PC-9 (cell line): Measurements from ENCODE around the gene CACNA1A. TPM values are rescaled to one million over a fixed set of nuclear protein-coding genes. Genes with fewer than 3 reads are reported as not detected.

ENCODE experiments used
- BruUV-seq: library from RNA; stranded (reverse); fragments of 400-500 nt; replicated peaks from 2 replicates; lab custom pipeline; 2021; lab: Mats Ljungman, UMichigan
- CTCF ChIA-PET: fragments of 300-600 bp; sonication (Branson Sonifier 250); formaldehyde crosslinking; loops from one replicate; lab custom pipeline; 2022; ENCODE audit warnings: antibody characterized with exemption; lab: Charles Lee
- POLR2A ChIA-PET: fragments of 300-600 bp; sonication (Branson Sonifier 250); formaldehyde crosslinking; loops from one replicate; lab custom pipeline; 2022; ENCODE audit warnings: antibody characterized with exemption; ENCODE audit not compliant: unreplicated experiment; lab: Charles Lee
- DNase-seq, 2 experiments: peaks; one replicate each; pipeline versions ENCODE4 v3.0.0 to v3.0.0-alpha.2; 2015 to 2022; ENCODE audit warnings: mixed read lengths in 1 of 2
- H2AFZ ChIP-seq: fragments of 200-600 bp; sonication (generic); 2 replicates; pipeline ENCODE4 v1.8.1; 2017; ENCODE audit warnings: antibody characterized with exemption
- H3F3A ChIP-seq: fragments of 200-600 bp; sonication (generic); 2 replicates; pipeline ENCODE4 v1.8.1; 2017; ENCODE audit warnings: antibody characterized with exemption, mild to moderate bottlenecking, low read depth; ENCODE audit not compliant: insufficient read depth
- H3K27ac ChIP-seq: fragments of 200-600 bp; sonication (generic); 2 replicates; pipeline ENCODE4 v1.6.1; 2016; ENCODE audit warnings: mixed run types
- H3K27me3 ChIP-seq: fragments of 200-600 bp; sonication (generic); 2 replicates; pipeline ENCODE4 v1.6.1; 2016; ENCODE audit warnings: low read depth, mixed run types; ENCODE audit not compliant: insufficient read depth
- H3K36me3 ChIP-seq: fragments of 200-600 bp; sonication (generic); 2 replicates; pipeline ENCODE4 v1.6.1; 2016; ENCODE audit warnings: low read depth, mixed run types
- H3K4me1 ChIP-seq: fragments of 200-600 bp; sonication (generic); replicated peaks from 2 replicates; pipeline ENCODE4 v1.6.1; 2016; ENCODE audit warnings: mixed run types; ENCODE audit not compliant: insufficient read depth
- H3K4me2 ChIP-seq: fragments of 200-600 bp; sonication (generic); 2 replicates; pipeline ENCODE4 v1.6.1; 2017; ENCODE audit warnings: mixed run types
- H3K4me3 ChIP-seq: fragments of 200-600 bp; sonication (generic); 2 replicates; pipeline ENCODE4 v1.6.1; 2016; ENCODE audit warnings: mixed run types
- H3K79me2 ChIP-seq: fragments of 200-600 bp; sonication (generic); 2 replicates; pipeline ENCODE4 v1.6.1; 2017; ENCODE audit warnings: low read depth, mixed run types
- H3K9me2 ChIP-seq: fragments of 200-600 bp; sonication (generic); 2 replicates; pipeline ENCODE4 v1.8.1; 2017; ENCODE audit warnings: mild to moderate bottlenecking; ENCODE audit not compliant: insufficient read depth
- H3K9me3 ChIP-seq: fragments of 200-600 bp; sonication (generic); 2 replicates; pipeline ENCODE4 v1.8.1; 2016; ENCODE audit warnings: low read depth; ENCODE audit not compliant: insufficient read depth
- H4K20me1 ChIP-seq: fragments of 200-600 bp; sonication (generic); 2 replicates; pipeline ENCODE4 v1.8.1; 2017; ENCODE audit not compliant: insufficient read depth
- CTCF ChIP-seq: fragments of 200-600 bp; sonication (generic); conservative IDR thresholded peaks from 2 replicates; pipeline ENCODE4 v1.6.1; 2017; ENCODE audit warnings: mixed run types, antibody characterized with exemption, mild to moderate bottlenecking, moderate library complexity
- EZH2 ChIP-seq: fragments of 200-600 bp; sonication (generic); IDR thresholded peaks from 2 replicates; pipeline ENCODE4 v1.8.0; 2017; ENCODE audit warnings: antibody characterized with exemption, low read depth
- intact Hi-C: fragments of 100-400 bp; cut with micrococcal nuclease; formaldehyde crosslinking; loops from one replicate; pipeline ENCODE4 v1.10.0; 2022; ENCODE audit not compliant: unreplicated experiment
- total RNA-seq: library from RNA; stranded (reverse); gene quantifications from 2 replicates; pipeline ENCODE4 v1.2.3, GENCODE V29; 2021

CACNA1A gene
- total RNA-seq, 1 experiment from 2014 or later: 0.35 TPM

GRCh38 chr19:13425151-13425550 is 81.1 kb downstream of the CACNA1A start:
- no TSS peak for BruUV-seq
- POLR2A ChIA-PET: no interaction called here
- DNase-seq: no peak
- H3K9me3 ChIP-seq: no peaks in the 10 kb centered on the region
- no peaks in the 10 kb centered on the region for H4K20me1 ChIP-seq
- H2AFZ ChIP-seq: no peak overlapping the region
- TF ChIP-seq CTCF (no peak), EZH2 (no peak)
- CTCF ChIA-PET: no interaction called here
- H3K9me2 ChIP-seq: no peaks in the 10 kb centered on the region
- no peaks in the 10 kb centered on the region for H3K36me3 ChIP-seq
- H3K4me1 ChIP-seq: no peaks in the 10 kb centered on the region
- intact Hi-C loops: no loop called here
- no peaks in the 10 kb centered on the region for H3K79me2 ChIP-seq
- H3K4me3 ChIP-seq: no peak overlapping the region
- H3F3A ChIP-seq: no peaks in the 10 kb centered on the region
- H3K27ac ChIP-seq: no peak overlapping the region
- H3K27me3 ChIP-seq: no peaks in the 10 kb centered on the region
- no peak overlapping the region for H3K4me2 ChIP-seq

GRCh38 chr19:13420780-13421179 is 85.5 kb downstream of the CACNA1A start:
- no peak for DNase-seq
- no peaks in the 10 kb centered on the region for H3F3A ChIP-seq
- H3K27me3 ChIP-seq: peaks cover 39% of the 10 kb centered on the region
- H3K79me2 ChIP-seq: no peaks in the 10 kb centered on the region
- intact Hi-C loops: no loop called here
- no peak overlapping the region for H2AFZ ChIP-seq
- no peaks in the 10 kb centered on the region for H3K9me3 ChIP-seq
- H4K20me1 ChIP-seq: no peaks in the 10 kb centered on the region
- H3K4me3 ChIP-seq: no peak overlapping the region
- H3K9me2 ChIP-seq: no peaks in the 10 kb centered on the region
- no peak overlapping the region for H3K27ac ChIP-seq
- CTCF ChIA-PET: no interaction called here
- H3K36me3 ChIP-seq: no peaks in the 10 kb centered on the region
- BruUV-seq: no TSS peak
- TF ChIP-seq CTCF (no peak), EZH2 (no peak)
- POLR2A ChIA-PET: no interaction called here
- H3K4me2 ChIP-seq: no peak overlapping the region
- no peaks in the 10 kb centered on the region for H3K4me1 ChIP-seq

GRCh38 chr19:13417054-13417453 is 89.2 kb downstream of the CACNA1A start:
- no peak for TF ChIP-seq EZH2
- no peak for TF ChIP-seq CTCF
- H2AFZ ChIP-seq: no peak overlapping the region
- H3F3A ChIP-seq: no peaks in the 10 kb centered on the region
- no peak overlapping the region for H3K4me2 ChIP-seq
- DNase-seq: no peak
- ChIA-PET CTCF (no interaction called here), POLR2A (no interaction called here)
- H3K79me2 ChIP-seq: no peaks in the 10 kb centered on the region
- H3K4me3 ChIP-seq: no peak overlapping the region
- no peaks in the 10 kb centered on the region for H3K9me3 ChIP-seq
- H3K27me3 ChIP-seq: peaks cover 63% of the 10 kb centered on the region
- H4K20me1 ChIP-seq: no peaks in the 10 kb centered on the region
- H3K9me2 ChIP-seq: no peaks in the 10 kb centered on the region
- no peaks in the 10 kb centered on the region for H3K36me3 ChIP-seq
- no peaks in the 10 kb centered on the region for H3K4me1 ChIP-seq
- no TSS peak for BruUV-seq
- no peak overlapping the region for H3K27ac ChIP-seq
- intact Hi-C loops: no loop called here
